ENCODE measurements around the gene TCP11L2. TPM values are rescaled to one million over a fixed set of nuclear protein-coding genes. Genes with fewer than 3 reads are reported as not detected.
"Not testable (repeated sequence)": the region's sequence is repeated elsewhere in the genome, so short reads cannot be mapped to it uniquely, and the experiment has no call there.

The TCP11L2 gene
- polyA plus RNA-seq, 3 donors, result 16.7 to 20.6 (median 19.6) TPM

- no peak for DNase-seq (ENCODE audit: low read depth in 3 of 3, low spot score in 2 of 3)
Observed at GRCh38 chr12:106304001-106304421, 1.5 kb downstream of the TCP11L2 start.

- no peak for DNase-seq (ENCODE audit: low read depth in 3 of 3, low spot score in 2 of 3)
Observed at GRCh38 chr12:106304797-106305196, 2.3 kb downstream of the TCP11L2 start.

- DNase-seq (ENCODE audit: low read depth in 3 of 3, low spot score in 2 of 3), result no peak
Observed at GRCh38 chr12:106305376-106305775, 2.8 kb downstream of the TCP11L2 start.

- DNase-seq (ENCODE audit: low read depth in 3 of 3, low spot score in 2 of 3), result no peak
Observed at GRCh38 chr12:106307181-106307580, 4.6 kb downstream of the TCP11L2 start.

GRCh38 chr12:106308121-106308520 lies 5.6 kb downstream of the TCP11L2 start:
- DNase-seq (ENCODE audit: low read depth in 3 of 3, low spot score in 2 of 3), result no peak

- no peak for DNase-seq (ENCODE audit: low read depth in 3 of 3, low spot score in 2 of 3)
Observed at GRCh38 chr12:106308611-106309010, 6.1 kb downstream of the TCP11L2 start.

GRCh38 chr12:106309671-106310505 lies 7.4 kb downstream of the TCP11L2 start:
- DNase-seq (ENCODE audit: low read depth in 3 of 3, low spot score in 2 of 3), result no peak

- no peak for DNase-seq (ENCODE audit: low read depth in 3 of 3, low spot score in 2 of 3)
Observed at GRCh38 chr12:106310687-106311086, 8.2 kb downstream of the TCP11L2 start.

GRCh38 chr12:106311139-106311538 lies 8.6 kb downstream of the TCP11L2 start:
- no peak for DNase-seq (ENCODE audit: low read depth in 3 of 3, low spot score in 2 of 3)

GRCh38 chr12:106313413-106313812 lies 10.9 kb downstream of the TCP11L2 start:
- not testable (repeated sequence) for DNase-seq (ENCODE audit: low read depth in 3 of 3, low spot score in 2 of 3)

GRCh38 chr12:106315523-106315922 lies 13.0 kb downstream of the TCP11L2 start:
- DNase-seq (ENCODE audit: low read depth in 3 of 3, low spot score in 2 of 3), result no peak

- no peak for DNase-seq (ENCODE audit: low read depth in 3 of 3, low spot score in 2 of 3)
Observed at GRCh38 chr12:106317406-106318082, 15.0 kb downstream of the TCP11L2 start.

GRCh38 chr12:106321139-106321850 lies 18.8 kb downstream of the TCP11L2 start:
- no peak for DNase-seq (ENCODE audit: low read depth in 3 of 3, low spot score in 2 of 3)

GRCh38 chr12:106323537-106323936 lies 21.0 kb downstream of the TCP11L2 start:
- DNase-seq (ENCODE audit: low read depth in 3 of 3, low spot score in 2 of 3), result no peak

GRCh38 chr12:106327309-106327869 lies 24.9 kb downstream of the TCP11L2 start:
- no peak for DNase-seq (ENCODE audit: low read depth in 3 of 3, low spot score in 2 of 3)

GRCh38 chr12:106328735-106329134 lies 26.2 kb downstream of the TCP11L2 start:
- no peak for DNase-seq (ENCODE audit: low read depth in 3 of 3, low spot score in 2 of 3)

- no peak for DNase-seq (ENCODE audit: low read depth in 3 of 3, low spot score in 2 of 3)
Observed at GRCh38 chr12:106329231-106329982, 26.9 kb downstream of the TCP11L2 start.

- DNase-seq (ENCODE audit: low read depth in 3 of 3, low spot score in 2 of 3), result no peak
Observed at GRCh38 chr12:106331599-106331998, 29.1 kb downstream of the TCP11L2 start.

GRCh38 chr12:106332536-106332935 lies 30.0 kb downstream of the TCP11L2 start:
- no peak for DNase-seq (ENCODE audit: low read depth in 3 of 3, low spot score in 2 of 3)

GRCh38 chr12:106333010-106333409 lies 30.5 kb downstream of the TCP11L2 start:
- DNase-seq (ENCODE audit: low read depth in 3 of 3, low spot score in 2 of 3), result no peak
